HG02623 (cell line): ENCODE data around the gene C8A.

Experiments used
- ATAC-seq: cut with Tn5 transposase; IDR thresholded peaks from one replicate; pipeline ENCODE4 v1.9.1; 2021; ENCODE audit warnings: moderate library complexity; ENCODE audit not compliant: unreplicated experiment

The C8A gene

GRCh38 chr1:56881417-56881816 lies 26.8 kb downstream of the C8A start:
- ATAC-seq: no peak

GRCh38 chr1:56890229-56890628 lies 35.6 kb downstream of the C8A start:
- ATAC-seq: no peak

- ATAC-seq: no peak
These were observed 39.4 kb downstream of the C8A start for GRCh38 chr1:56894014-56894413.

GRCh38 chr1:56897150-56898004 lies 42.8 kb downstream of the C8A start:
- ATAC-seq: no peak

GRCh38 chr1:56898005-56898373 lies 43.4 kb downstream of the C8A start:
- ATAC-seq: no peak

GRCh38 chr1:56898879-56899278 lies 44.3 kb downstream of the C8A start:
- ATAC-seq: no peak

- ATAC-seq: no peak
These were observed 47.1 kb downstream of the C8A start for GRCh38 chr1:56901716-56902115.

GRCh38 chr1:56903778-56904177 lies 49.2 kb downstream of the C8A start:
- ATAC-seq: no peak

- no peak for ATAC-seq
These were observed 50.2 kb downstream of the C8A start for GRCh38 chr1:56904663-56905397.

GRCh38 chr1:56905667-56906066 lies 51.1 kb downstream of the C8A start:
- no peak for ATAC-seq

- no peak for ATAC-seq
These were observed 54.1 kb downstream of the C8A start for GRCh38 chr1:56908619-56909221.

GRCh38 chr1:56910441-56910985 lies 55.9 kb downstream of the C8A start:
- ATAC-seq: no peak

- ATAC-seq: no peak
These were observed 56.7 kb downstream of the C8A start for GRCh38 chr1:56911098-56911938.

GRCh38 chr1:56912325-56912724 lies 57.7 kb downstream of the C8A start:
- no peak for ATAC-seq

- no peak for ATAC-seq
These were observed 61.4 kb downstream of the C8A start for GRCh38 chr1:56915960-56916359.

GRCh38 chr1:56916630-56917029 lies 62.0 kb downstream of the C8A start:
- ATAC-seq: no peak

GRCh38 chr1:56917356-56917755 lies 62.8 kb downstream of the C8A start:
- ATAC-seq: no peak

- ATAC-seq: no peak
These were observed 66.0 kb downstream of the C8A start for GRCh38 chr1:56920591-56921001.

GRCh38 chr1:56921479-56921878 lies 66.9 kb downstream of the C8A start:
- ATAC-seq: no peak

GRCh38 chr1:56922070-56922469 lies 67.5 kb downstream of the C8A start:
- no peak for ATAC-seq

GRCh38 chr1:56922507-56922906 lies 67.9 kb downstream of the C8A start:
- no peak for ATAC-seq
